HuH-7 (cell line): ENCODE results near the gene SCG2.
"Not testable (repeated sequence)": the region's sequence is repeated elsewhere in the genome, so short reads cannot be mapped to it uniquely, and the experiment has no call there.

Experiments
- DNase-seq: peaks from one replicate; pipeline ENCODE4 v3.0.0; 2011; ENCODE audit warnings: low spot score

The SCG2 gene

GRCh38 chr2:223611061-223611460 is 8.9 kb upstream of the SCG2 start:
- DNase-seq = no peak

- no peak for DNase-seq
Measured at GRCh38 chr2:223607476-223607875, 5.3 kb upstream of the SCG2 start.

GRCh38 chr2:223606946-223607345 is 4.8 kb upstream of the SCG2 start:
- no peak for DNase-seq

- DNase-seq = no peak
Measured at GRCh38 chr2:223604231-223604630, 2.1 kb upstream of the SCG2 start.

GRCh38 chr2:223602972-223603371 is 811 bp upstream of the SCG2 start:
- DNase-seq = no peak

GRCh38 chr2:223601018-223601417 is 1.1 kb downstream of the SCG2 start:
- DNase-seq = no peak

- no peak for DNase-seq
Measured at GRCh38 chr2:223599640-223600380, 2.4 kb downstream of the SCG2 start.

GRCh38 chr2:223598994-223599639 is 3.0 kb downstream of the SCG2 start:
- DNase-seq = no peak

GRCh38 chr2:223597076-223597475 is 5.1 kb downstream of the SCG2 start:
- DNase-seq = no peak

GRCh38 chr2:223596208-223596607 is 6.0 kb downstream of the SCG2 start:
- no peak for DNase-seq

GRCh38 chr2:223594831-223595230 is 7.3 kb downstream of the SCG2 start:
- DNase-seq = no peak

GRCh38 chr2:223594259-223594658 is 7.9 kb downstream of the SCG2 start:
- no peak for DNase-seq

GRCh38 chr2:223592689-223593088 is 9.5 kb downstream of the SCG2 start:
- not testable (repeated sequence) for DNase-seq

GRCh38 chr2:223591596-223591995 is 10.6 kb downstream of the SCG2 start:
- no peak for DNase-seq

GRCh38 chr2:223590964-223591363 is 11.2 kb downstream of the SCG2 start:
- no peak for DNase-seq

GRCh38 chr2:223589901-223590300 is 12.3 kb downstream of the SCG2 start:
- DNase-seq = no peak

GRCh38 chr2:223588251-223588650 is 13.9 kb downstream of the SCG2 start:
- no peak for DNase-seq

GRCh38 chr2:223587301-223587700 is 14.9 kb downstream of the SCG2 start:
- DNase-seq = no peak

- no peak for DNase-seq
Measured at GRCh38 chr2:223586261-223586660, 15.9 kb downstream of the SCG2 start.

- no peak for DNase-seq
Measured at GRCh38 chr2:223585666-223586065, 16.5 kb downstream of the SCG2 start.

GRCh38 chr2:223582001-223582400 is 20.2 kb downstream of the SCG2 start:
- DNase-seq = no peak

- DNase-seq = no peak
Measured at GRCh38 chr2:223580951-223581350, 21.2 kb downstream of the SCG2 start.

- DNase-seq = no peak
Measured at GRCh38 chr2:223578846-223579245, 23.3 kb downstream of the SCG2 start.

- no peak for DNase-seq
Measured at GRCh38 chr2:223576873-223577272, 25.3 kb downstream of the SCG2 start.
